Neuronal stem cell (in vitro differentiated cells): ENCODE results near the gene NOL12.

Source experiments
- DNase-seq: peaks from one replicate; pipeline ENCODE4 v3.0.0-alpha.2; 2013; ENCODE audit warnings: low spot score
- H2AFZ ChIP-seq: one replicate; pipeline ENCODE4 v1.6.1; 2013; ENCODE audit warnings: mild to moderate bottlenecking, low read length, inconsistent platforms
- H2AK5ac ChIP-seq: 2 replicates; pipeline ENCODE4 v1.6.1; 2013; ENCODE audit warnings: low read depth, mild to moderate bottlenecking, inconsistent platforms, low read length, moderate library complexity, mixed read lengths
- H2BK120ac ChIP-seq: 2 replicates; pipeline ENCODE4 v1.6.1; 2013; ENCODE audit warnings: low read depth, mild to moderate bottlenecking, inconsistent platforms, low read length, moderate library complexity, mixed read lengths
- H2BK12ac ChIP-seq: one replicate; pipeline ENCODE4 v1.6.1; 2013; ENCODE audit warnings: low read length, inconsistent platforms
- H2BK15ac ChIP-seq: 2 replicates; pipeline ENCODE4 v1.6.1; 2013; ENCODE audit warnings: mild to moderate bottlenecking, low read length, inconsistent platforms, mixed read lengths
- H2BK5ac ChIP-seq: one replicate; pipeline ENCODE4 v1.6.1; 2013; ENCODE audit warnings: inconsistent platforms, mild to moderate bottlenecking, low read length, moderate library complexity
- H3K14ac ChIP-seq: one replicate; pipeline ENCODE4 v1.6.1; 2013; ENCODE audit warnings: low read length, inconsistent platforms
- H3K18ac ChIP-seq: 2 replicates; pipeline ENCODE4 v1.6.1; 2013; ENCODE audit warnings: low read length, inconsistent platforms
- H3K23ac ChIP-seq: 2 replicates; pipeline ENCODE4 v1.6.1; 2013; ENCODE audit warnings: low read depth, mild to moderate bottlenecking, mixed read lengths, low read length, inconsistent platforms; ENCODE audit not compliant: poor library complexity
- H3K27ac ChIP-seq: replicated peaks from 3 replicates; pipeline ENCODE4 v1.5.1; 2013; ENCODE audit warnings: low read length, inconsistent platforms
- H3K27me3 ChIP-seq, 3 experiments: 2 replicates each; pipeline ENCODE4 v1.6.1; 2013; ENCODE audit warnings: low read length in 3 of 3, mild to moderate bottlenecking in 2 of 3, inconsistent platforms in 1 of 3, low read depth in 1 of 3, mixed read lengths in 1 of 3, moderate library complexity in 1 of 3; ENCODE audit not compliant: control insufficient read depth in 3 of 3, insufficient read depth in 3 of 3
- H3K36me3 ChIP-seq, 2 donors: replicated peaks in 1 of 2; 2 replicates each; pipeline ENCODE4 v1.6.1; 2013; ENCODE audit warnings: low read length in 2 of 2; ENCODE audit not compliant: control insufficient read depth in 2 of 2, insufficient read depth in 2 of 2
- H3K4ac ChIP-seq: 2 replicates; pipeline ENCODE4 v1.6.1; 2013; ENCODE audit warnings: inconsistent platforms, mild to moderate bottlenecking, low read length, moderate library complexity
- H3K4me1 ChIP-seq, 2 donors: 1 replicate in 1 of 2; 2 replicates in 1 of 2; pipeline ENCODE4 v1.6.1; 2013; ENCODE audit warnings: low read length in 2 of 2, low read depth in 1 of 2; ENCODE audit not compliant: control insufficient read depth in 2 of 2, insufficient read depth in 1 of 2
- H3K4me2 ChIP-seq: one replicate; pipeline ENCODE4 v1.6.1; 2013; ENCODE audit warnings: mild to moderate bottlenecking, low read length, inconsistent platforms; ENCODE audit not compliant: insufficient read depth, poor library complexity, severe bottlenecking
- H3K4me3 ChIP-seq, 2 donors: 2 replicates each; pipeline ENCODE4 v1.5.1; 2013; ENCODE audit warnings: low read length in 2 of 2, mild to moderate bottlenecking in 2 of 2, inconsistent platforms in 1 of 2, moderate library complexity in 1 of 2
- H3K79me1 ChIP-seq: one replicate; pipeline ENCODE4 v1.6.1; 2013; ENCODE audit warnings: low read depth, mild to moderate bottlenecking, inconsistent platforms, low read length, moderate library complexity
- H3K9ac ChIP-seq: one replicate; pipeline ENCODE4 v1.6.1; 2013; ENCODE audit warnings: mild to moderate bottlenecking, low read depth, low read length, inconsistent platforms; ENCODE audit not compliant: poor library complexity
- H3K9me3 ChIP-seq, 2 donors: replicated peaks in 1 of 2; 2 replicates each; pipeline versions ENCODE3 to v1.6.1; 2013; ENCODE audit warnings: low read length in 2 of 2, mild to moderate bottlenecking in 2 of 2, inconsistent platforms in 1 of 2, low read depth in 1 of 2, mixed read lengths in 1 of 2, moderate library complexity in 1 of 2; ENCODE audit not compliant: control insufficient read depth in 2 of 2, insufficient read depth in 1 of 2
- H4K8ac ChIP-seq: one replicate; pipeline ENCODE4 v1.6.1; 2013; ENCODE audit warnings: low read depth, mild to moderate bottlenecking, inconsistent platforms, low read length, moderate library complexity
- H4K91ac ChIP-seq: one replicate; pipeline ENCODE4 v1.6.1; 2013; ENCODE audit warnings: low read length, low read depth, mild to moderate bottlenecking, inconsistent platforms; ENCODE audit not compliant: poor library complexity
- WGBS, 2 donors: extraction: QIAGEN DNeasy Blood & Tissue Kit; methylation state at CpG; one replicate each; pipeline ENCODE4 v1.1.7; 2013; ENCODE audit warnings: missing lambda C conversion rate in 2 of 2, mixed read lengths in 1 of 2; ENCODE audit not compliant: insufficient read length in 2 of 2, insufficient replicate concordance in 1 of 2; ENCODE audit errors: extremely low coverage in 2 of 2; 5-methylcytosine and 5-hydroxymethylcytosine counted together

Gene NOL12

DNA sequence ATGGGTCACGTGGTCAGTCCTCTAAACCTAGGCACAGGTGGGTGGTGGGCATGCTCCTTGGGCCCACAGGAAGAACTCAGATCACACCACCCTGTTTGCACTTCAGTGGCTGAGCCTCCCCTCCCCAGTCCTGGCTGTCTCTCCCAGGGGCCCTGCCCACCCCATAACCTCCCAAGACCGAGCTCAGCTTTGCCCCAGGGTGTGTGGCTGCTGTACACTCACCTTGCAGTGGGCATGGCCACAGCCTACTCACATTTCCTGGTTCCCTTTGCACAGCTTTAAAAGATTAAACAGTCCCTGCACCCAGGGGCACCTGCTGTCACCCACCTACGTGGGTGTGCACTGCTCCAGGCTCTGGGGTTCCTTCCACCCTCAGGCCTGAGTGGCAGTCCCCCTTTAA, 24.5 kb downstream of the NOL12 start:
- peak overlapping the region; percentile 75 for H3K14ac ChIP-seq
- peak overlapping the region; percentile 93 for H2BK12ac ChIP-seq
- no peak for DNase-seq
- H3K18ac ChIP-seq: peak overlapping the region; percentile 35
- no peak overlapping the region for H3K4ac ChIP-seq
- no peaks in the 10 kb centered on the region for H3K79me1 ChIP-seq
- peak overlapping the region; percentile 55 for H3K9ac ChIP-seq
- H3K36me3 ChIP-seq: peaks cover 0 to 45% of the 10 kb centered on the region in 2 donors
- H3K27ac ChIP-seq: no peak overlapping the region
- peak overlapping the region; percentile 68 for H2AK5ac ChIP-seq
- H3K4me3 ChIP-seq: peak overlapping the region in 1 of 2 donors; percentile 20
- H4K91ac ChIP-seq: no peak overlapping the region
- no peak overlapping the region for H3K23ac ChIP-seq
- H4K8ac ChIP-seq: no peak overlapping the region
- H2BK15ac ChIP-seq: peak overlapping the region; percentile 85
- no peaks in the 10 kb centered on the region for H3K4me1 ChIP-seq
- no CpG with 5 or more reads among the region's 3 CpGs for WGBS, 2 donors
- peak overlapping the region; percentile 91 for H2BK5ac ChIP-seq
- no peak overlapping the region for H3K4me2 ChIP-seq
- no peaks in the 10 kb centered on the region for H3K27me3 ChIP-seq
- no peak overlapping the region for H2BK120ac ChIP-seq
- no peak overlapping the region for H2AFZ ChIP-seq
- peaks cover 0 to 2% of the 10 kb centered on the region in 2 donors for H3K9me3 ChIP-seq

DNA sequence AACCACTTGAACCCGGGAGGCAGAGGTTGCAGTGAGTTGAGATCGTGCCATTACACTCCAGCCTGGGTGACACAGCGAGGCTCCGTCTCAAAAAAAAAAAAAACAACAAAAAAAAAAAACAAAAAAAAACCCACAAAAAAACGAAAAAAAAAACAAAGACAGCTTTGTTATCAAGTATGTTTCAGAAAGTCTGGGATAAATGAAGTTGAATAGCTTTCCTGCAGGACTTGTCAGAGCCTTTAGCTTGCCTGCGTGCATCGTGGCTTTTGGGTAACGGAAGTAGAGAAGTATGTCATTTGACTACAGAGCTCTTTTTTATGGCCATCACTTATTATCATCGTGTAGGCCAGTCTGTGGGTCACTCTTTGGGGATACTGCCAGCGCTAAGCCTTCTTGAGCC, 25.3 kb downstream of the NOL12 start:
- Histone ChIP-seq H2BK120ac (no peak overlapping the region), H2AK5ac (no peak overlapping the region), H3K4me3 (no peak overlapping the region), H3K4ac (no peak overlapping the region), H3K23ac (no peak overlapping the region), H2AFZ (no peak overlapping the region), H3K4me2 (no peak overlapping the region), H3K79me1 (no peaks in the 10 kb centered on the region), H3K36me3 (peaks cover 0 to 41% of the 10 kb centered on the region in 2 donors), H3K14ac (no peak overlapping the region), H2BK12ac (no peak overlapping the region), H3K4me1 (no peaks in the 10 kb centered on the region), H3K9me3 (peaks cover 0 to 2% of the 10 kb centered on the region in 2 donors), H2BK5ac (no peak overlapping the region), H4K91ac (no peak overlapping the region), H2BK15ac (no peak overlapping the region), H3K27me3 (no peaks in the 10 kb centered on the region), H3K9ac (no peak overlapping the region), H3K27ac (no peak overlapping the region), H4K8ac (no peak overlapping the region), H3K18ac (no peak overlapping the region)
- no CpG with 5 or more reads among the region's 10 CpGs for WGBS, 2 donors
- no peak for DNase-seq

DNA sequence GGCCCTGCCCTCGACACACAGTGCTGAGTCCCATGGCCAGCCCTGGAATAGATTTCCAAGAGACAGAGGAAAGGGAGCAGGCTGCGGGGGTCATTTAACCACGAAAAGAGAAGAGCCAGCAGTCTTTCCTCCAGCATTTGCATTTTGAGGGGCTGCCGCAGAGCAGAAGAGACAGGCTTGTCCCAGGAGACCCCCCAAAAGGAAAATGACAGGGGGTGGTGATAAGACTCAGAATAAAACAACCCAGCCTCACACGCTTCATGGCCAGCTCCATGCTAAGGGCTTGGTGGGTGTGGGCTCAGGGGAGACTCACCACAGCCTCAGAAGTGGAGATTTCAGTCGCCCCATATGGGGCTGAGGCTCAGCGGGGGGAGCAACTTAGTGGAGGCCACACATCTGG, 27.6 kb downstream of the NOL12 start:
- no peak overlapping the region for H3K18ac ChIP-seq
- no peak overlapping the region for H2AFZ ChIP-seq
- H3K4me2 ChIP-seq: no peak overlapping the region
- no peak overlapping the region for H4K8ac ChIP-seq
- no peaks in the 10 kb centered on the region for H3K4me1 ChIP-seq
- H3K23ac ChIP-seq: no peak overlapping the region
- no peak for DNase-seq
- no peak overlapping the region for H2BK5ac ChIP-seq
- no peaks in the 10 kb centered on the region for H3K27me3 ChIP-seq
- peaks cover 0 to 46% of the 10 kb centered on the region in 2 donors for H3K36me3 ChIP-seq
- H4K91ac ChIP-seq: no peak overlapping the region
- H3K9ac ChIP-seq: no peak overlapping the region
- no peak overlapping the region for H2BK120ac ChIP-seq
- H2BK12ac ChIP-seq: no peak overlapping the region
- H3K4ac ChIP-seq: no peak overlapping the region
- H3K4me3 ChIP-seq: no peak overlapping the region
- no peak overlapping the region for H3K14ac ChIP-seq
- H3K27ac ChIP-seq: no peak overlapping the region
- H2BK15ac ChIP-seq: no peak overlapping the region
- no peak overlapping the region for H2AK5ac ChIP-seq
- H3K79me1 ChIP-seq: no peaks in the 10 kb centered on the region
- no CpG with 5 or more reads among the region's 7 CpGs for WGBS, 2 donors
- peaks cover 0 to 2% of the 10 kb centered on the region in 2 donors for H3K9me3 ChIP-seq

DNA sequence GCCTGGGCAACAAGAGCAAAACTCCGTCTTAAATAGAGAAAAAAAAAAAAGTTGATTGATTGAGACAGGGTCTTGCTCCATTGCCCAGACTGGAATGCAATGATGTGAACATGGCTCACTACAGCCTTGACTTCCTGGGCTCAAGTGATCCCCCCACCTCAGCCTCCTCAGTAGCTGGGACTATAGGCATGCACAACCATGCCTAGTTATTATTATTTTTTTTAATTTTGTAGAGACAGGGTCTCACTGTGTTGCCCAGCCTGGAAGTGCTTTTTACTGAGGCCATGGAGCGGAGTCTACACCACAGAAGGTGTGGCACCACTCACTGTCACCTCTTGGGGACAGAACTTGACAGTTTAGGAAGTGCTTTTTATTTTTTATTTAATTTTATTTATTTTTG, 28.5 kb downstream of the NOL12 start:
- no peak for DNase-seq
- Histone ChIP-seq H3K36me3 (peaks cover 0 to 46% of the 10 kb centered on the region in 2 donors), H3K9ac (no peak overlapping the region), H2BK5ac (no peak overlapping the region), H3K4me2 (no peak overlapping the region), H3K4me3 (no peak overlapping the region), H3K79me1 (no peaks in the 10 kb centered on the region), H3K9me3 (no peaks in the 10 kb centered on the region), H3K27ac (no peak overlapping the region), H4K91ac (no peak overlapping the region), H3K4ac (no peak overlapping the region), H2BK120ac (no peak overlapping the region), H3K4me1 (no peaks in the 10 kb centered on the region), H3K27me3 (no peaks in the 10 kb centered on the region), H3K23ac (no peak overlapping the region), H3K14ac (no peak overlapping the region), H2BK15ac (no peak overlapping the region), H2BK12ac (no peak overlapping the region), H2AK5ac (no peak overlapping the region), H4K8ac (no peak overlapping the region), H2AFZ (no peak overlapping the region), H3K18ac (no peak overlapping the region)
- no CpG with 5 or more reads among the region's 2 CpGs for WGBS, 2 donors
